Measurements from ENCODE around the gene LTB4R. TPM values are rescaled to one million over a fixed set of nuclear protein-coding genes. Genes with fewer than 3 reads are reported as not detected.

The LTB4R gene
- total RNA-seq, 2 donors from 2014 or later = 8.9 to 13.1 TPM

DNA sequence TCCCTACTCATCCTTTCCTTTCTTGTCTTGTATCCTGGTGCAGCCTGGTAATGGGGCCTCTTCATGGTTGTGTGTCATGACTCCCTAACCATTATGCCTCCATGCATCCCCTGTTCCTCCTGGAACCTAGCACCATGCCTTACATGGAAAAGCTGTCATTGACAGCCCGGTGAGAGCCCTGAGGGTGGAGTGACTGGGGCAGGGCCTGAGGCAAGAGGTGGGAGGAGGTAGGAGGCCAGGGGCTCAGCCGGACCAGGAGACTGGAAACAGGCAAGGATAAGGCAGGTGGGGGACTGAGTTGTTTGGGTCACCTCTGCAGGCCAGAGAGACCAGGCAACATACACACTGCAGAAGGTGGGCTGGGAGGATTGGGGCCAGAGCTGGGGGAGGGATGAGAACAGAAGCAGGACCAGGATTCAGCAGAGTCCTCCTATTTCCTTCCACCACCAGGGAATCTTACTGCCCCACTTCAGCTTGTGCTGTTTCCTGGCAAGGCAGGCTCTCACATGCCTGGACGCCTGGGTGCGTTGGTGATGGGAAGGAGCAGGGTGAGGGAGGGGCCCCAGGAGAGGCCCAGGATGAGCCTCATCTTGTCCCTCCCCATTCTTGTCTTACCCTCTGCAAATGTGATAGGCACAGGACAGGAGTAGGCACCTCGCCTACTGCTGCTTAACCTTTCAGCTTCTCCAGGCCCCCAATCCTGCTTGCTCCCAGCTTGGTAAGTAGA lies 1.6 kb upstream of the LTB4R start, which contains the start of gene LTB4R2:
TSS of gene LTB4R2 (plus strand) at position 603 of the 727 bp plus-strand sequence. CDS start 525 bp downstream, outside the sequence.
- Histone ChIP-seq H3K36me3 (peaks cover 19% of the 10 kb centered on the region), H3K27ac (peak within 1 kb of the TSS; percentile 39 to 59), H3K4me3 (peak within 1 kb of the TSS; percentile 75), H3K4me1 (ENCODE audit: control insufficient read depth in 1 of 2, low read depth in 2 of 2) (peaks cover 5 to 21% of the 10 kb centered on the region in 2 donors), H3K27me3 (replicated peaks; ENCODE audit: insufficient read depth) (no peaks in the 10 kb centered on the region), H3K9me3 (no peaks in the 10 kb centered on the region)
- TF ChIP-seq, protein P1, sequence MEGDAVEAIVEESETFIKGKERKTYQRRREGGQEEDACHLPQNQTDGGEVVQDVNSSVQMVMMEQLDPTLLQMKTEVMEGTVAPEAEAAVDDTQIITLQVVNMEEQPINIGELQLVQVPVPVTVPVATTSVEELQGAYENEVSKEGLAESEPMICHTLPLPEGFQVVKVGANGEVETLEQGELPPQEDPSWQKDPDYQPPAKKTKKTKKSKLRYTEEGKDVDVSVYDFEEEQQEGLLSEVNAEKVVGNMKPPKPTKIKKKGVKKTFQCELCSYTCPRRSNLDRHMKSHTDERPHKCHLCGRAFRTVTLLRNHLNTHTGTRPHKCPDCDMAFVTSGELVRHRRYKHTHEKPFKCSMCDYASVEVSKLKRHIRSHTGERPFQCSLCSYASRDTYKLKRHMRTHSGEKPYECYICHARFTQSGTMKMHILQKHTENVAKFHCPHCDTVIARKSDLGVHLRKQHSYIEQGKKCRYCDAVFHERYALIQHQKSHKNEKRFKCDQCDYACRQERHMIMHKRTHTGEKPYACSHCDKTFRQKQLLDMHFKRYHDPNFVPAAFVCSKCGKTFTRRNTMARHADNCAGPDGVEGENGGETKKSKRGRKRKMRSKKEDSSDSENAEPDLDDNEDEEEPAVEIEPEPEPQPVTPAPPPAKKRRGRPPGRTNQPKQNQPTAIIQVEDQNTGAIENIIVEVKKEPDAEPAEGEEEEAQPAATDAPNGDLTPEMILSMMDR (IDR thresholded peaks at IDR 0.05) = no peak
- DNase-seq (ENCODE audit: low spot score) (no peak), ATAC-seq (ENCODE audit: insufficient number of reproducible peaks, low FRiP score, low read depth) (no peak)

DNA sequence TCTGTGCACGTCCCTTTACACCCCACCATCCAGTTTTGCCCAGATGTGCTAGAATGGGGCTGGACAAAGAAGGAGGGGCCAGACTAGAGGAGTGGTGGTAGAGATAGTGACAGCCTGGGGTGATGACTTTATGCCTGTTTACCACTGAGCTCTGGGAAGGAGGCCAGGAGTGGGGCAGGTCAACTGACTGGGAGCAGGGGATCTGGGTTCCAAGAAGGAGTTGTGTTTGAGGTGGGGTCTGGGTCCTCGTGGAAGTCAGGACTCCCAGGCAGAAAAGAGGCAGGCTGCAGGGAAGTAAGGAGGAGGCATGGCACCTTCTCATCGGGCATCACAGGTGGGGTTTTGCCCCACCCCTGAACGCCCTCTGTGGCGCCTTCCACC lies 1.0 kb upstream of the LTB4R start:
- TF ChIP-seq, protein P1 (IDR thresholded peaks at IDR 0.05) = no peak
- no peak for DNase-seq (ENCODE audit: low spot score)
- peaks cover 13% of the 10 kb centered on the region for H3K36me3 ChIP-seq
- H3K9me3 ChIP-seq = no peaks in the 10 kb centered on the region
- peak overlapping the region in 1 of 2 donors; percentile 59 for H3K27ac ChIP-seq
- H3K4me1 ChIP-seq (ENCODE audit: control insufficient read depth in 1 of 2, low read depth in 2 of 2) = peaks cover 5 to 21% of the 10 kb centered on the region in 2 donors
- H3K27me3 ChIP-seq (replicated peaks; ENCODE audit: insufficient read depth) = no peaks in the 10 kb centered on the region
- no peak for ATAC-seq (ENCODE audit: insufficient number of reproducible peaks, low FRiP score, low read depth)
- H3K4me3 ChIP-seq = peak overlapping the region; percentile 75

DNA sequence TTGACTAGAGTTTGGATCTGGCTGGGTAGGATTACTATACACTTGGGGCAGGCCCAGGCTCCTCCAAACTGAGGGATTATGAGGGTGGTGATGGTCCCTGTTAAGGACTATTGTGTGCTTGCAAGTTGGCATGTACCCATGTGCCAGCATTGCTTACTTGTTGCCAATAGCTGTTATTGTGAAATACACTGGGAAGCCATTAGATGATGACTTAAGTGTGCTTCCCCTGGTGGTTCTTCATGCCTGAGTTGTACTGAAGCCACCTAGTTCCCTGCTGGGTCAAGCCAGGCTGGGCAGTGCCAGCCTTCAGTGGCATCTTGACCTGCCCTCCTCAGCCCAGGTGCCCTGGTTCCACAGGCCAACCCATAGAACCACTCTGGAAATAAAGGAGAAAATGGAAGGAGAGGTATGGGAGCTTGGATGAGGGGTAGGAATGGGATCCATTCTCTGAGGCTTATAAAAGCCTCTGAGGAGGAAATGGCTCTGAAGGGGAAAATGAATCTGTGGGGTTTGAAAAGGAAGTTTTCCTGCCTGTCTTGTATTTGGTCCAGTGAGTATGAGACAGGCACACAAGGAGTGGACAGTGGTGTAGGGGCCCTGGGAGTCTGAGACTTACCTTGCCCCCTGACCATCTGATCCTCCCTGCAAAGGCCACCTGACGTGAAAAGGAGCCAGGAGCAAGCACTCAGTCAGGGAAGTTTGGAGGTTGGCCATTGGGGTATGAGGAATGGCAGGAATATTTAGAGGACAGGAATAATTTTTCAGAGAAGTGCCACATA lies 724 bp downstream of the LTB4R start:
- no peak for ATAC-seq (ENCODE audit: insufficient number of reproducible peaks, low FRiP score, low read depth)
- peaks cover 9 to 31% of the 10 kb centered on the region in 2 donors for H3K4me1 ChIP-seq (ENCODE audit: control insufficient read depth in 1 of 2, low read depth in 2 of 2)

DNA sequence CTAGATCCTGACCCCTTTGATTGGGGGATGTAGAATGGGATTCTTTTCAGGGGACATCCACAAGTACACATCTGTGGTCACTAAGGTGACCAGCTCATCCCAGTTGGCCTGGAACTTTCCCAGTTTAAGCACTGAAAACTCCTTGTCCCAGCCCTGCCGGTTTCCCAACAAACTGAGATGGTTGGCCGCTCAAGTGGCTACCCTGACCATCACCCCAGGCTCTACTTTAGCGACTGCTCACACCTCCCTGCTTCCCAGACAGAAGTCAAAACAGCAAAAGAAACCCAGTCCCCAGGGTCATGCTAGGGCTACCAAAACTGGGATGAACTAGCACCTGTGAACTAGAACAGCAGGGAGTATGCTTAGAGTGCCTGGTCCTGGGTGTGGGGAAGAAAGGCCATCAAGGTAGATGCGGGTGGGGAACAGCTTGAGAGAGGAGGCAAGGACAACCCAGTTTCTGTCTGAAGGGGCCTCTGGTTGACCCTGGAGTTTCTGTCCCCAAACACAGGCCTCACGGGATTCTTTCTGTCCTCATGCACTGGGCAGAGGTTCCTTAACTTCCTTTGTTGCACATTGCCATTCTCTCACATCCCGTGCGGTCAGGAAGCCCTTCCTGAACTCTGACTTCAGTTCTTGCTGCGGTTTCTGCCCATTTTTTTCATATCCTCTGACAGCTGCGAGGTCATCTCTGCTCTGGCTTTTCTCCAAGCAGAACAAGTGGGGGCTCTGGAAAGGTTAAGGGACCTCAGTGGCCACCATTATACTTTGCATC lies 1.6 kb downstream of the LTB4R start:
- ATAC-seq (ENCODE audit: insufficient number of reproducible peaks, low FRiP score, low read depth) (no peak), DNase-seq (ENCODE audit: low spot score) (no peak)
- peak overlapping the region in 1 of 2 donors; percentile 59 for H3K27ac ChIP-seq
- peaks cover 9 to 34% of the 10 kb centered on the region in 2 donors for H3K4me1 ChIP-seq (ENCODE audit: control insufficient read depth in 1 of 2, low read depth in 2 of 2)
- no peak overlapping the region for H3K4me3 ChIP-seq
- no peaks in the 10 kb centered on the region for H3K9me3 ChIP-seq
- TF ChIP-seq, protein P1 (IDR thresholded peaks at IDR 0.05) = no peak
- no peaks in the 10 kb centered on the region for H3K27me3 ChIP-seq (replicated peaks; ENCODE audit: insufficient read depth)
- H3K36me3 ChIP-seq = no peaks in the 10 kb centered on the region

More for the DNA sequence above, 724 bp downstream of the LTB4R start:
- H3K27ac ChIP-seq = peak overlapping the region in 1 of 2 donors; percentile 59
- no peak for DNase-seq (ENCODE audit: low spot score)
- TF ChIP-seq, protein P1 (IDR thresholded peaks at IDR 0.05) = no peak
- no peaks in the 10 kb centered on the region for H3K27me3 ChIP-seq (replicated peaks; ENCODE audit: insufficient read depth)
- no peaks in the 10 kb centered on the region for H3K36me3 ChIP-seq
- H3K9me3 ChIP-seq = no peaks in the 10 kb centered on the region
- peak overlapping the region; percentile 75 for H3K4me3 ChIP-seq
